BJ (cell line): ENCODE data around the gene STYX. TPM values are rescaled to one million over a fixed set of nuclear protein-coding genes. Genes with fewer than 3 reads are reported as not detected.
"Not testable (repeated sequence)": the region's sequence is repeated elsewhere in the genome, so short reads cannot be mapped to it uniquely, and the experiment has no call there.

Source experiments
- CTCF ChIA-PET: fragments of 350-600 bp; formaldehyde crosslinking; extraction: SDS; loops from one replicate; lab custom pipeline; 2021; ENCODE audit warnings: antibody characterized with exemption, inconsistent platforms; lab: Yijun Ruan, JAX
- POLR2A ChIA-PET: fragments of 300-600 bp; sonication (Branson Sonifier 250); formaldehyde crosslinking; extraction: SDS; loops from one replicate; lab custom pipeline; 2021; ENCODE audit warnings: antibody characterized with exemption; lab: Charles Lee
- DNase-seq: peaks from one replicate; pipeline ENCODE4 v3.0.0-alpha.2; 2011; ENCODE audit warnings: low read depth
- H3K27me3 ChIP-seq: 2 replicates; pipeline ENCODE4 v1.6.0; 2011; ENCODE audit warnings: low read length; ENCODE audit not compliant: control insufficient read depth, insufficient read depth
- H3K36me3 ChIP-seq: 2 replicates; pipeline ENCODE4 v1.5.1; 2011; ENCODE audit warnings: low read length; ENCODE audit not compliant: control insufficient read depth, insufficient read depth
- H3K4me3 ChIP-seq: 2 replicates; pipeline ENCODE4 v1.5.1; 2011; ENCODE audit warnings: low read depth, mild to moderate bottlenecking, control low read depth, low read length
- polyA plus RNA-seq: library from polyadenylated mRNA; depleted of rRNA; stranded (reverse); fragments of >200 nt; gene quantifications from 2 replicates; pipeline ENCODE4 v1.2.3, GENCODE V29; 2011
- TF ChIP-seq, protein P1 (sequence below): IDR thresholded peaks from 2 replicates; pipeline ENCODE4 v1.5.1; 2011; ENCODE audit warnings: low read depth, mild to moderate bottlenecking, control low read depth, inconsistent platforms, low read length, moderate library complexity; ENCODE audit not compliant: insufficient read depth

The STYX gene
- polyA plus RNA-seq, 1 experiment = 4.0 TPM

DNA sequence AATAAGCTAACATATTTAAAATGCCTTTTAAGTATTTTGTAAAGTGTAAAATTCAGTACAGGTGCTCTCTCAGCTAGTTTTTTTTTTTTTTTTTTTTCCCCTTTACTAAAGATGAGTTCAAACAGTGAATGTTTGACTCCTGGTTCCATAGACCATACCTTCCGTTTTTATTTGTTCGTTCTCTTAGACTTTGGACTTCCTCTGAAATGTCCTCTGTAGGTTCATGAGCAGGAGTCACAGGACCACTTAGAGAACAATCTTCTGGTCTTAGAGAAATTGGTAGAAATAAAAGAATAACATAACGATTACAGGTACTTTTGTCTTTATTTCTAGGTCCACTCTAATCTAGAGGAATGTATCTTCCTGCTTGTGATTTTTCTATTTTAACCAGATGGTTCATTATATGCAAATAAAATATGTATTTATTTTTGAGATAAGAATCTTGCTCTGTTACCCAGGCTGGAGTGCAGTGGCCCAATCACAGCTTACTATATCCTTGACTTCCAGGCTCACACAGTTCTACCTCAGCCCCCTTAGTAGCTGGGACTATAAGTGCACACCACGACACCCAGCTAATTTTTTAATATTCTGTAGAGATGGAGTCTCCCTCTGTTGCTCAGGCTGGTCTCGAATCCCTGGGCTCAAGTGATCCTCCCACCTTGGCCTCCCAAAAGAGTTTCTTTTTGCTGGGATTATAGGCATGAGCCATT, 25.8 kb downstream of the STYX start:
- no peaks in the 10 kb centered on the region for H3K36me3 ChIP-seq
- ChIA-PET CTCF (interaction anchor here (0.9 to 1.1 kb wide), 2 partner anchors 12 to 14 kb away, joined by 3 read pairs; no protein-coding TSS in a partner anchor), POLR2A (no interaction called here)
- TF ChIP-seq, protein P1, sequence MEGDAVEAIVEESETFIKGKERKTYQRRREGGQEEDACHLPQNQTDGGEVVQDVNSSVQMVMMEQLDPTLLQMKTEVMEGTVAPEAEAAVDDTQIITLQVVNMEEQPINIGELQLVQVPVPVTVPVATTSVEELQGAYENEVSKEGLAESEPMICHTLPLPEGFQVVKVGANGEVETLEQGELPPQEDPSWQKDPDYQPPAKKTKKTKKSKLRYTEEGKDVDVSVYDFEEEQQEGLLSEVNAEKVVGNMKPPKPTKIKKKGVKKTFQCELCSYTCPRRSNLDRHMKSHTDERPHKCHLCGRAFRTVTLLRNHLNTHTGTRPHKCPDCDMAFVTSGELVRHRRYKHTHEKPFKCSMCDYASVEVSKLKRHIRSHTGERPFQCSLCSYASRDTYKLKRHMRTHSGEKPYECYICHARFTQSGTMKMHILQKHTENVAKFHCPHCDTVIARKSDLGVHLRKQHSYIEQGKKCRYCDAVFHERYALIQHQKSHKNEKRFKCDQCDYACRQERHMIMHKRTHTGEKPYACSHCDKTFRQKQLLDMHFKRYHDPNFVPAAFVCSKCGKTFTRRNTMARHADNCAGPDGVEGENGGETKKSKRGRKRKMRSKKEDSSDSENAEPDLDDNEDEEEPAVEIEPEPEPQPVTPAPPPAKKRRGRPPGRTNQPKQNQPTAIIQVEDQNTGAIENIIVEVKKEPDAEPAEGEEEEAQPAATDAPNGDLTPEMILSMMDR = no peak
- no peak for DNase-seq
- no peaks in the 10 kb centered on the region for H3K27me3 ChIP-seq
- no peak overlapping the region for H3K4me3 ChIP-seq

DNA sequence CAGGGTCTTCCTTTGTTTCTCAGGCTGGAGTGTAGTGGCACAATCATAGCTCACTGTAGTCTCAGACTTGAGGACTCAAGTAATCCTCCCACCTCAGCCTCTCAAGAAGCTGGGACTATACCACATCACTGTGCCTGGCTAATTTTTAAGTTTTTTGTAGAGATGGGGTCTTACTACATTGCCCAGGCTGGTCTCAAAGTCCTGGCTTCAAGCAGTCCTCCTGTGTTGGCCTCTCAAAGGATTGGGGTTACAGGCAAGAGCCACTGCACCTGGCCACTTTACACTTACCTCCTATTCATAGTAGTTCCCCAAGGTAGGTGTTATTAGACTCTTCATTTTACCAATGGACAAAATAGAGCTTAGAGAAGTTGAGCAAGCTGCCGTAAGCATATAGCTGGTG, 29.2 kb downstream of the STYX start:
- ChIA-PET POLR2A (no interaction called here), CTCF (interaction anchor here (1.4 to 1.9 kb wide), 2 partner anchors 9 to 44 kb away, joined by 3 to 6 read pairs; no protein-coding TSS in a partner anchor)
- DNase-seq = no peak
- Histone ChIP-seq H3K4me3 (no peak overlapping the region), H3K36me3 (no peaks in the 10 kb centered on the region), H3K27me3 (no peaks in the 10 kb centered on the region)
- TF ChIP-seq, protein P1 = no peak

DNA sequence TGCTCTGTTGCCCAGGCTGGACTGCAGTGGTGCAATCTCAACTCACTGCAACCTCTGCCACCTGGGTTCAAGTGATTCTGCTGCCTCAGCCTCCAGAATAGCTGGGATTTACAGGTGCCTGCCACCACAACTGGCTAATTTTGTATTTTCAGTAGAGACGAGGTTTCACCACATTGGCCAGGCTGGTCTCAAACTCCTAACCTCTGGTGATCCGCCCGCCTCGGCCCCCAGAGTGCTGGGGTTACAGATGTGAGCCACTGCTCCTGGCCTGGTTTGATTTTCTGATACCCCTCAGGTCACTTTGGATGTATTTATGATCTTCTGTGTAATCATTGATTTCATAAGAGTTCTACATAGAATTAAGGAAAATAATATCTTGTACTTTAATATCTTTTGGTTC, 33.0 kb downstream of the STYX start:
- POLR2A ChIA-PET, DNase-seq, CTCF ChIA-PET: not testable (repeated sequence)

DNA sequence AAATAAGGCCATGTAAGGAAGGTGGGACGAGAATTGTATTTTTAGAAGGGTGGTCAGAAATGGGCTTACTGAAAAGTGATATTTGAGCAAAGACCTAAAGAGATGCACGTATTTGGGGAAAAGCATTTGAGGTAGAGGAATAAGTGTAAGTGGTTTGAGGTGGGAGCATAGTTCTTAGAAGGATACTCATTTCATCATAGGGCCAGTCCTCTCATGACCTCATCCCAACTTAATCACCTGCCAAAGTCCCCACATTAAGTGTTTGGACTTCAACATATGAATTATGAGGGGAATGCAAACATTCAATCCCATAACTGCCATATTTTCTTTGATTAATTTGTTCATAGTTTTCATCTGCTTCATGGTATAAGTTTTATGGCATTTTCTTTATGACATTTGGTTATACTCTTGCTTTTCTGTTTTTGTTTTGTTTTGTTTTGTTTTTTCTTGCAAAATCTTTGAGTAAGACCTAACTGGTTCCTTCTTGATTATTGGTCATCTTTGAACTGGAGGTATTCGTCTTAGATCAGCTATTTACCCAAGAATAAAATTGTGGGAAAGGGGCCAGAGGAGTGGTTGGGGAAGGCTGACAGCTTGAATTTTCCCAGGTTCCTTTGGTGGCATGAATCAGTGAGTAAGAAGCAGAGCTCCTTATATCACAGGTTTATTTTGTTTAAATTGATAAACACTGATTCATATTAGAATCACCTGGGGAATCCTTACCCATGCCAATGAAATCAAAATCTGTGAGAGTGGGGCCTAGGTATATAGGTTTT, 37.3 kb downstream of the STYX start:
- H3K36me3 ChIP-seq = peaks cover 2% of the 10 kb centered on the region; the same call in 1 of the 2 replicates
- TF ChIP-seq, protein P1 = no peak
- no peak for DNase-seq
- ChIA-PET POLR2A (no interaction called here), CTCF (interaction anchor here (1.5 kb wide), 1 partner anchor 8 kb away, joined by 6 read pairs; no protein-coding TSS in a partner anchor)
- H3K27me3 ChIP-seq = no peaks in the 10 kb centered on the region
- no peak overlapping the region for H3K4me3 ChIP-seq

More for the DNA sequence above, 33.0 kb downstream of the STYX start:
- not testable (repeated sequence) for H3K4me3 ChIP-seq, H3K27me3 ChIP-seq, H3K36me3 ChIP-seq

DNA sequence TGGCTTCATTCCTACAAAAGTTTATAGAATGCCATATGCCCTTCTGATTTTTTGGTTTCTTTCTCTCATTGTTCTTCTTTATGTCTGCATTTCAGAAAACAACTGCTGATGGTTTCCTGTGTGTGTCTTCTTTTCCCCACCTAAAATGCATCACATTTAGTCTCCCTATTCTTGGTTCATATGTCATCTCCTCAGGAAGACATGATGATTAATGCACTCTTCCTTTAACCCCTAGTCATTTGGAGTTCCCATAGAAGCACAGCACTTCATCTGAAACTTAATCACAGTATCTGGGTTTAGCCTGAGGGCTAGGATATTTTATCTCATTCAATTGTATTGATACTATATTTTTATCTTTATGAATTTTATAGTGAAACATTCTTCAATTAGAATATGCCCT, 39.9 kb downstream of the STYX start:
- H3K27me3 ChIP-seq = no peaks in the 10 kb centered on the region
- DNase-seq = no peak
- TF ChIP-seq, protein P1 = no peak
- ChIA-PET CTCF (no interaction called here), POLR2A (no interaction called here)
- no peak overlapping the region for H3K4me3 ChIP-seq
- peaks cover 2% of the 10 kb centered on the region; the same call in 1 of the 2 replicates for H3K36me3 ChIP-seq
